HG02623 (cell line): ENCODE results near the gene PRSS27.
"Not testable (repeated sequence)": the region's sequence is repeated elsewhere in the genome, so short reads cannot be mapped to it uniquely, and the experiment has no call there.

Experiments used
- ATAC-seq: cut with Tn5 transposase; IDR thresholded peaks from one replicate; pipeline ENCODE4 v1.9.1; 2021; ENCODE audit warnings: moderate library complexity; ENCODE audit not compliant: unreplicated experiment

PRSS27 gene

DNA sequence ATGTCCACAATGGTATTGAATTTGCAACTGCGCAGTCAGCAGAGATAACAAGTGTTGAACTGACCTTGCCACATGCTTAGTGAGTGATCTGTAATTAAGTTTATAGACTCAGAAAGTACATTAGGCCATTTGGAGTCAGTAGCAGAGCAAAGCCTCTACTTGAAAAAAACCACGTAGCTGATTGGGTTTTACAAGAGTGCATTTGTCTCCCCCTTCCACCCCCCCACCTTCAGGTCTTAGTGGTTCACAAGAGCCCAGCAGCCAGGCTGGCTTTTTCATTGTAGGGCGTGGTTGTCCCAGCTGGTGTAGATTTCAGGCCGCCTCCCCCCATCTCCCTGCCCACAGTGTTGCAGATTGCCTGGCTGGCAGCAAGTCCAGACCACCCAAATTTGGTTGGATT is 40.1 kb downstream of the PRSS27 start:
- ATAC-seq, result not testable (repeated sequence)

- ATAC-seq, result not testable (repeated sequence)
Measured at GRCh38 chr16:2678206-2678965, 41.6 kb downstream of the PRSS27 start.

- ATAC-seq, result not testable (repeated sequence)
Measured at GRCh38 chr16:2676937-2677336, 43.1 kb downstream of the PRSS27 start.

DNA sequence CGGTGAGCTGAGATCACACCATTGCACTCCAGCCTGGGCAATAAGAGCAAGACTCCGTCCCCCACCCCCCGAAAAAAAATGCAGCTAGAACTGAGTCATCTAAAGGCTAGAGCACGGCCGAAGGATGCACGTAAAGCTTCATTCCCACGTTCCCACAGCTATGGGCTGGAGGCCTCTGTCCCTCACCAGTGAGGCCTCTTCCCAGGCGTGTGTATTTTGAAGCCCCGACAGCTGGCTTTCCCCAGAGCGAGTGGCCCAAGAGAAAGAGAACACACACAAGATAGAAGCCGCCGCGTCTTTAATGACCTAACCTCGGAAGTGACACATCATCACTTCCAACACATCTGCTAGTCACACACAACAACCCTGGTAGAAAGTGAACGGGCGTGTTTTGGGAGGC is 44.3 kb downstream of the PRSS27 start:
- ATAC-seq, result no peak

DNA sequence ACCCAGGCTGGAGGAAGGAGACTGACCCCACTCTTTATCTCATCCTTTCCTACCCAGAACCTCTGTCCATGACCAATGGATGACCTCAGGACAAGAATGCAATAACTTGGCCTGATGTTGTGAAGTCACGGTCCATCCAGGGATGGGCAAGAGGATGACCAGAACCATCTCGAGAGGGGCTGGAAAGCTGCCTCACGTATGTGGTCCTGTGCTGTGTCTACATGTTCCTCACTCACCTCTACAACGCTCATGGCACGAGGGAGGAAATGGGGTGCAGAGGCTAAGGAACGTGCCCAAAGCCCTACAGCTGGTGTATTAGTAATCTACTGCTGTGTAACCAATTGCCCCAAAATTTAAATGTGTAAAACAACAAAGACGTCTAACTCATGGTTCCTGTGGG is 45.0 kb downstream of the PRSS27 start:
- ATAC-seq, result no peak

GRCh38 chr16:2673066-2673999 is 46.7 kb downstream of the PRSS27 start:
- ATAC-seq, result peak; percentile 90

- ATAC-seq, result no peak
Measured at GRCh38 chr16:2671741-2672140, 48.3 kb downstream of the PRSS27 start.

- not testable (repeated sequence) for ATAC-seq
Measured at GRCh38 chr16:2671193-2671592, 48.8 kb downstream of the PRSS27 start.

DNA sequence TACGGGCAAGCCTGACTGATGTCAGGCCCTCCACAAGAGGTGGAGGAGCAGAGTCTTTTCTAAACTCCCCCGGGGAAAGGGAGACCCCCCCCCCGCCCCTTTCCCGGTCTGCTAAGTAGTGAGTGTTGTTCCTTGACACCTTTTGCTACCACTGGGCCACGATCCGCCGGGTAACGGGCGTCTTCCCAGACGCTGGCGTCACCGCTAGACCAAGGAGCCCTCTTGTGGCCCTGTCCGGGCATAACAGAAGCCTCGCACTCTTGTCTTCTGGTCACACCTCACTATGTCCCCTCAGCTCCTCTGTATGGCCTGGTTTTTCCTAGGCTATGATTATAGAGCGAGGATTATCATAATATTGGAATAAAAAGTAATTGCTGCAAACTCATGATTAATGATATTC is 50.0 kb downstream of the PRSS27 start:
- ATAC-seq, result not testable (repeated sequence)

DNA sequence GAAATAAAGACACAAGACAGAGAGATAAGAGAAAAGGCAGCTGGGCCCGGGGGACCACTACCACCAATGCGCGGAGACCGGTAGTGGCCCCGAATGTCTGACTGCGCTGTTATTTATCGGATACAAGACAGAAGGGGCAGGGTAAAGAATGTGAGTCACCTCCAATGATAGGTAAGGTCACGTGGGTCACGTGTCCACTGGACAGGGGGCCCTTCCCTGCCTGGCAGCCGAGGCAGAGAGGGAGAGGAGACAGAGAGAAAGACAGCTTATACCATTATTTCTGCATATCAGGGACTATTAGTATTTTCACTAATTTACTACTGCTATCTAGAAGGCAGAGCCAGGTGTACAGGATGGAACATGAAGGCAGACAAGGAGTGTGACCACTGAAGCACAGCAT is 50.4 kb downstream of the PRSS27 start:
- ATAC-seq, result not testable (repeated sequence)

GRCh38 chr16:2666671-2667070 is 53.4 kb downstream of the PRSS27 start:
- not testable (repeated sequence) for ATAC-seq

DNA sequence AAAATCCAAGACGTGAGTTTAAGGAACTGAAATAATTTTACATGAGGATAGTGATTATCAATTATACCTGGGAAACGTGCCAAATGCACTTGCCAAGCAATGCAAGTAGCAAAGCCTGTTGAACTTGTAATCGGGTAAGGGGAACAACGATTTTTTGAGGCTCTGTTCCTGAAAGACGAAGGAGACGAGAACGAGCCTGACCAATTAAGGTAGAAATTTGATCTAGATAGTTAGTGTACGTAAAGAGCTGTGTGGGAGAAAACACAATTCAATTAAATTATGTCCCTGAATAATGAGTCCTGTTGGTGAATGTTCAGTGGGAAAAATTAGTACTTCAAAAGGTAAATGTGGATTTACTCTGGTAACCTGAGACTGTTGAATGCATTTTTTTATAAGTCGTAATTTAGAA is 55.4 kb downstream of the PRSS27 start:
- ATAC-seq, result no peak

- no peak for ATAC-seq
Measured at GRCh38 chr16:2663553-2664546, 56.2 kb downstream of the PRSS27 start.
